Panc1 (cell line): ENCODE data around the gene HINFP. TPM values are rescaled to one million over a fixed set of nuclear protein-coding genes. Genes with fewer than 3 reads are reported as not detected.

Source experiments
- ATAC-seq: fragments of 200-7000 bp; cut with Tn5 transposase; 2 replicates; pipeline ENCODE4 v1.9.1; 2020; ENCODE audit warnings: mild to moderate bottlenecking, moderate library complexity
- BruUV-seq: library from RNA; stranded (reverse); fragments of 400-500 nt; replicated peaks from 2 replicates; lab custom pipeline; 2021; lab: Mats Ljungman, UMichigan
- CTCF ChIA-PET: fragments of 300-600 bp; sonication (Branson Sonifier 250); formaldehyde crosslinking; loops from one replicate; lab custom pipeline; 2022; ENCODE audit warnings: antibody characterized with exemption; lab: Charles Lee
- POLR2A ChIA-PET: fragments of 300-600 bp; sonication (Branson Sonifier 250); formaldehyde crosslinking; loops from one replicate; lab custom pipeline; 2022; ENCODE audit warnings: antibody characterized with exemption; lab: Charles Lee
- DNase-seq: peaks from one replicate; pipeline ENCODE4 v3.0.0-alpha.2; 2010; ENCODE audit warnings: low read depth, low spot score
- H3K27ac ChIP-seq: 2 replicates; pipeline ENCODE4 v1.5.1; 2011; ENCODE audit warnings: mild to moderate bottlenecking, low read length, inconsistent platforms
- H3K27me3 ChIP-seq: fragments of 200-500 bp; sonication (Bioruptor generic); 2 replicates; pipeline ENCODE4 v1.6.0; 2014; ENCODE audit warnings: low read length, inconsistent platforms; ENCODE audit not compliant: control insufficient read depth, insufficient read depth
- H3K36me3 ChIP-seq: fragments of 200-500 bp; sonication (Bioruptor generic); 2 replicates; pipeline ENCODE4 v1.5.1; 2014; ENCODE audit warnings: inconsistent platforms, mild to moderate bottlenecking, low read length, moderate library complexity; ENCODE audit not compliant: control insufficient read depth, insufficient read depth
- H3K4me1 ChIP-seq: 2 replicates; pipeline ENCODE4 v1.5.1; 2011; ENCODE audit warnings: inconsistent platforms, mild to moderate bottlenecking, low read length, moderate library complexity; ENCODE audit not compliant: control insufficient read depth, insufficient read depth
- H3K4me3 ChIP-seq, 2 experiments: 2 replicates each; pipeline ENCODE4 v1.5.1; 2011 to 2012; ENCODE audit warnings: low read depth in 2 of 2, low read length in 2 of 2, mild to moderate bottlenecking in 2 of 2, inconsistent platforms in 1 of 2, moderate library complexity in 1 of 2
- H3K9me3 ChIP-seq: fragments of 200-500 bp; sonication (Bioruptor generic); 2 replicates; pipeline ENCODE4 v1.5.1; 2014; ENCODE audit warnings: low read depth, mild to moderate bottlenecking, inconsistent platforms, low read length, moderate library complexity; ENCODE audit not compliant: control insufficient read depth, insufficient read depth
- CTCF ChIP-seq: fragments of 450-650 bp; IDR thresholded peaks from 2 replicates; pipeline ENCODE4 v1.5.1; 2017; ENCODE audit warnings: mild to moderate bottlenecking
- POLR2AphosphoS5 ChIP-seq: IDR thresholded peaks from 2 replicates; pipeline ENCODE4 v1.6.1; 2012; ENCODE audit warnings: mild to moderate bottlenecking, low read depth, low read length, moderate library complexity
- REST ChIP-seq, 2 experiments: IDR thresholded peaks; 2 replicates each; pipeline ENCODE4 v1.6.1; 2011 to 2012; ENCODE audit warnings: low read depth in 2 of 2, control low read depth in 1 of 2, low read length in 1 of 2, mild to moderate bottlenecking in 1 of 2, moderate library complexity in 1 of 2; ENCODE audit not compliant: insufficient read depth in 1 of 2
- SIN3A ChIP-seq: IDR thresholded peaks from 2 replicates; pipeline ENCODE4 v1.6.1; 2012; ENCODE audit warnings: low read depth, mild to moderate bottlenecking, low read length, moderate library complexity, borderline replicate concordance; ENCODE audit not compliant: insufficient read depth
- TCF7L2 ChIP-seq: IDR thresholded peaks from 2 replicates; pipeline ENCODE4 v1.6.1; 2011; ENCODE audit warnings: mild to moderate bottlenecking, low read depth, low read length, inconsistent platforms
- in situ Hi-C: cut with HindIII; loops from 2 replicates; pipeline ENCODE4 v1.10.0; 2016; ENCODE audit warnings: low sequenced_read_pairs, low pct_unique_long_range_greater_than_20kb
- intact Hi-C: fragments of 100-400 bp; cut with micrococcal nuclease; formaldehyde crosslinking; loops from one replicate; pipeline ENCODE4 v1.10.0; 2022; ENCODE audit not compliant: unreplicated experiment
- total RNA-seq: library from RNA; stranded (reverse); gene quantifications from one replicate; pipeline ENCODE4 v1.2.1, GENCODE V29; 2021; ENCODE audit not compliant: unreplicated experiment

The HINFP gene
- total RNA-seq, 1 experiment from 2014 or later = 52.7 TPM

GRCh38 chr11:119175493-119176077 is 54.2 kb downstream of the HINFP start:
- H3K4me3 ChIP-seq = no peak overlapping the region
- no TSS peak for BruUV-seq
- ChIA-PET CTCF (no interaction called here), POLR2A (no interaction called here)
- H3K27me3 ChIP-seq = no peaks in the 10 kb centered on the region
- intact Hi-C loops = no loop called here
- TF ChIP-seq CTCF = no peak
- no peak for TF ChIP-seq SIN3A
- no peak for TF ChIP-seq REST (IDR thresholded peaks at IDR 0.05; ENCODE audit: insufficient read depth in 1 of 2, low read depth in 2 of 2, low read length in 1 of 2)
- in situ Hi-C loops = no loop called here
- DNase-seq (no peak), ATAC-seq (no peak)
- H3K4me1 ChIP-seq = no peaks in the 10 kb centered on the region
- no peaks in the 10 kb centered on the region for H3K36me3 ChIP-seq
- no peaks in the 10 kb centered on the region for H3K9me3 ChIP-seq
- H3K27ac ChIP-seq = no peak overlapping the region

GRCh38 chr11:119178166-119178680 is 56.8 kb downstream of the HINFP start:
- TSS peak; percentile 74 for BruUV-seq
- no peak overlapping the region for H3K4me3 ChIP-seq
- intact Hi-C loops (no loop called here), in situ Hi-C loops (no loop called here)
- DNase-seq = no peak
- H3K27ac ChIP-seq = no peak overlapping the region
- ChIA-PET POLR2A (interaction anchor here (0.7 kb wide), 1 partner anchor 27 kb away, joined by 7 read pairs; no protein-coding TSS in a partner anchor), CTCF (interaction anchor here (0.6 kb wide), 2 partner anchors 28 to 194 kb away, joined by 3 to 4 read pairs; partner anchors contain the start of gene CBL)
- TF ChIP-seq CTCF = no peak
- TF ChIP-seq REST (IDR thresholded peaks at IDR 0.05; ENCODE audit: insufficient read depth in 1 of 2, low read depth in 2 of 2, low read length in 1 of 2) = no peak
- no peak for TF ChIP-seq TCF7L2
- no peak for TF ChIP-seq SIN3A
- no peak for TF ChIP-seq POLR2AphosphoS5
- no peaks in the 10 kb centered on the region for H3K9me3 ChIP-seq
- H3K27me3 ChIP-seq = no peaks in the 10 kb centered on the region
- ATAC-seq = no peak
- H3K36me3 ChIP-seq = no peaks in the 10 kb centered on the region
- no peaks in the 10 kb centered on the region for H3K4me1 ChIP-seq
